Posterior vena cava (tissue), 2 donors: Measurements from ENCODE around the gene RPS15. TPM values are rescaled to one million over a fixed set of nuclear protein-coding genes. Genes with fewer than 3 reads are reported as not detected.

Experiments used
- DNase-seq: peaks from one replicate; pipeline ENCODE4 v3.0.0-alpha.2; 2020; ENCODE audit warnings: low spot score
- intact Hi-C, 2 donors: fragments of 100-400 bp; cut with DNase I; formaldehyde crosslinking; loops; one replicate each; pipeline versions ENCODE4 v1.14.1 to v1.14.2; 2022 to 2023
- total RNA-seq, 2 donors: library from RNA; stranded (reverse); fragmentation: NEBNext Ultra II Directional; extraction: Animal tissue kit (Norgen Biotek cat#: 25700); gene quantifications; one replicate each; pipeline ENCODE4 v1.2.1, GENCODE V29; 2021
- donor health status: DM: yes; HTN: yes; CAD: no.
- donor health status: DM: yes; HTN: yes; CAD: no.

The RPS15 gene
- total RNA-seq, 2 donors from 2014 or later = 722 to 743 TPM

- intact Hi-C loops = loop anchor here in 1 of 2 donors (10.0 kb wide), 1 partner anchor 175 kb away; the partner anchor contains the start of gene EFNA2
Measured at GRCh38 chr19:1459479-1459878, 21.3 kb downstream of the RPS15 start.

GRCh38 chr19:1460033-1460995, 22.1 kb downstream of the RPS15 start:
- intact Hi-C loops = no loop called here
- no peak for DNase-seq

More at GRCh38 chr19:1459479-1459878, 21.3 kb downstream of the RPS15 start:
- DNase-seq = no peak

GRCh38 chr19:1461862-1462261, 23.7 kb downstream of the RPS15 start:
- intact Hi-C loops = no loop called here

GRCh38 chr19:1465191-1466016, 27.2 kb downstream of the RPS15 start:
- intact Hi-C loops = no loop called here
- no peak for DNase-seq

More at GRCh38 chr19:1461862-1462261, 23.7 kb downstream of the RPS15 start:
- no peak for DNase-seq

GRCh38 chr19:1466018-1466460, 27.8 kb downstream of the RPS15 start:
- intact Hi-C loops = no loop called here
- no peak for DNase-seq

GRCh38 chr19:1466461-1467214, 28.4 kb downstream of the RPS15 start:
- DNase-seq = no peak
- intact Hi-C loops = no loop called here

GRCh38 chr19:1467215-1467489, 29.0 kb downstream of the RPS15 start:
- intact Hi-C loops = no loop called here
- DNase-seq = no peak

- intact Hi-C loops = no loop called here
- DNase-seq = no peak
Measured at GRCh38 chr19:1467490-1468273, 29.5 kb downstream of the RPS15 start.

- no peak for DNase-seq
- intact Hi-C loops = no loop called here
Measured at GRCh38 chr19:1468274-1468820, 30.2 kb downstream of the RPS15 start.

- DNase-seq = no peak
- intact Hi-C loops = no loop called here
Measured at GRCh38 chr19:1468821-1469254, 30.6 kb downstream of the RPS15 start.

- DNase-seq = no peak
- intact Hi-C loops = no loop called here
Measured at GRCh38 chr19:1469255-1470054, 31.3 kb downstream of the RPS15 start.

GRCh38 chr19:1470055-1470304, 31.8 kb downstream of the RPS15 start:
- DNase-seq = no peak
- intact Hi-C loops = no loop called here

- no peak for DNase-seq
- intact Hi-C loops = no loop called here
Measured at GRCh38 chr19:1470305-1471009, 32.3 kb downstream of the RPS15 start.

- DNase-seq = no peak
- intact Hi-C loops = no loop called here
Measured at GRCh38 chr19:1471010-1471514, 32.9 kb downstream of the RPS15 start.

- no peak for DNase-seq
- intact Hi-C loops = no loop called here
Measured at GRCh38 chr19:1471515-1472160, 33.4 kb downstream of the RPS15 start.

- intact Hi-C loops = no loop called here
- no peak for DNase-seq
Measured at GRCh38 chr19:1472231-1473084, 34.3 kb downstream of the RPS15 start.
